ENCODE results near the gene SLC25A45. TPM values are rescaled to one million over a fixed set of nuclear protein-coding genes. Genes with fewer than 3 reads are reported as not detected.

Gene SLC25A45
- total RNA-seq, result 4.1 and 4.3 TPM in 2 replicates

GRCh38 chr11:65382033-65382803 is at the start of gene SLC25A45:
SLC25A45 (minus strand) TSS chr11:65382646; CDS start chr11:65381951, 695 bp downstream.
- Histone ChIP-seq H3K27ac (ENCODE audit: low read depth, low read length) (peak within 1 kb of the TSS; percentile 98), H2AFZ (ENCODE audit: low read length) (peak within 1 kb of the TSS; percentile 85), H3K4me2 (ENCODE audit: insufficient read depth, low read length) (peak within 1 kb of the TSS; percentile 91), H3K9me3 (ENCODE audit: low read depth, low read length) (no peaks in the 10 kb centered on the region), H3K4me3 (ENCODE audit: insufficient read depth, low read length) (peak within 1 kb of the TSS; percentile 65), H3K4me1 (ENCODE audit: insufficient read depth, low read length) (peaks cover 23% of the 10 kb centered on the region), H3K36me3 (ENCODE audit: insufficient read depth, low read length) (no peaks in the 10 kb centered on the region), H3K27me3 (ENCODE audit: insufficient read depth, low read length) (no peaks in the 10 kb centered on the region), H3K79me2 (ENCODE audit: insufficient read depth, low read length) (peaks cover 18% of the 10 kb centered on the region), H4K20me1 (ENCODE audit: insufficient read depth, low read length) (no peaks in the 10 kb centered on the region)
- TF ChIP-seq CTCF (IDR thresholded peaks at IDR 0.05; ENCODE audit: extremely low read depth, low read depth, low read length), result peak; percentile 69
- peak; percentile 98 for DNase-seq (ENCODE audit: insufficient read length, low spot score, missing footprints)

- Histone ChIP-seq H3K4me3 (ENCODE audit: insufficient read depth, low read length) (peak overlapping the region; percentile 77), H2AFZ (ENCODE audit: low read length) (no peak overlapping the region), H4K20me1 (ENCODE audit: insufficient read depth, low read length) (peaks cover 97% of the 10 kb centered on the region), H3K27me3 (ENCODE audit: insufficient read depth, low read length) (no peaks in the 10 kb centered on the region), H3K27ac (ENCODE audit: low read depth, low read length) (peak overlapping the region; percentile 100), H3K4me2 (ENCODE audit: insufficient read depth, low read length) (peak overlapping the region; percentile 84), H3K4me1 (ENCODE audit: insufficient read depth, low read length) (peaks cover 82% of the 10 kb centered on the region), H3K9me3 (ENCODE audit: low read depth, low read length) (no peaks in the 10 kb centered on the region), H3K79me2 (ENCODE audit: insufficient read depth, low read length) (peaks cover 99% of the 10 kb centered on the region), H3K36me3 (ENCODE audit: insufficient read depth, low read length) (peaks cover 72% of the 10 kb centered on the region)
- TF ChIP-seq CTCF (IDR thresholded peaks at IDR 0.05; ENCODE audit: extremely low read depth, low read depth, low read length), result no peak
- no peak for DNase-seq (ENCODE audit: insufficient read length, low spot score, missing footprints)
Observed at GRCh38 chr11:65431451-65432099, 49.1 kb upstream of the SLC25A45 start.

- H3K27me3 ChIP-seq (ENCODE audit: insufficient read depth, low read length), result no peaks in the 10 kb centered on the region
- DNase-seq (ENCODE audit: insufficient read length, low spot score, missing footprints), result no peak
Observed at GRCh38 chr11:65430406-65431217, 48.2 kb upstream of the SLC25A45 start.

More at GRCh38 chr11:65430406-65431217, 48.2 kb upstream of the SLC25A45 start:
- Histone ChIP-seq H2AFZ (ENCODE audit: low read length) (no peak overlapping the region), H3K27ac (ENCODE audit: low read depth, low read length) (peak overlapping the region; percentile 100), H3K4me2 (ENCODE audit: insufficient read depth, low read length) (peak overlapping the region; percentile 84), H3K9me3 (ENCODE audit: low read depth, low read length) (no peaks in the 10 kb centered on the region), H3K4me1 (ENCODE audit: insufficient read depth, low read length) (peaks cover 73% of the 10 kb centered on the region), H3K79me2 (ENCODE audit: insufficient read depth, low read length) (peaks cover 99% of the 10 kb centered on the region), H4K20me1 (ENCODE audit: insufficient read depth, low read length) (peaks cover 97% of the 10 kb centered on the region), H3K4me3 (ENCODE audit: insufficient read depth, low read length) (peak overlapping the region; percentile 77), H3K36me3 (ENCODE audit: insufficient read depth, low read length) (peaks cover 72% of the 10 kb centered on the region)
- TF ChIP-seq CTCF (IDR thresholded peaks at IDR 0.05; ENCODE audit: extremely low read depth, low read depth, low read length), result no peak

All from osteoblast (primary cell).